ENCODE measurements around the gene SDCCAG8.

DNA sequence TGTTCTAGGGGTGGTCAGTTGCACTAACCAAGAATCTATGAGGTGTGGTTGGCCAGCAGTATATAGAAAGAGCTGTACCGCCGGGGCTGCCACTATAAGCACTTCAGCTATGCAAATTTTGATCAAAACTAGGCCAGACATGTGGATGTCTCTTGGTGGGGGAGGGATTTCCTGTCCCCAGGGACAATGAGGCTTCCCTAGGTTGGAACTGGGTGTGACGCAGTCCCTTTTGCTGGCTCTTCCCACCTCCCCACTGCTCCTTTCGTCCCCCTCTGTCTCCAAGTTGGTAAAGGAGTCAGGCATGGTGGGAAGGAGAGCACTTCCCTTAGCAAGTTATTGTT is 13.6 kb downstream of the SDCCAG8 start:
- TF ChIP-seq NFRKB (IDR thresholded peaks at IDR 0.05) (no peak), FOXM1 (IDR thresholded peaks at IDR 0.05; ENCODE audit: borderline replicate concordance) (no peak), BHLHE40 (IDR thresholded peaks at IDR 0.05; ENCODE audit: borderline replicate concordance) (no peak), ZNF384 (IDR thresholded peaks at IDR 0.05) (no peak), ELF4 (IDR thresholded peaks at IDR 0.05) (no peak), SP1 (IDR thresholded peaks at IDR 0.05) (no peak), CTBP1 (IDR thresholded peaks at IDR 0.05; ENCODE audit: borderline replicate concordance) (no peak), TARDBP (IDR thresholded peaks at IDR 0.05) (no peak), ARNT (IDR thresholded peaks at IDR 0.05) (no peak), L3MBTL2 (conservative IDR thresholded peaks at IDR 0.05) (no peak), PKNOX1 (IDR thresholded peaks at IDR 0.05) (no peak)
